Measurements from ENCODE around the gene DNM3.

The DNM3 gene

GRCh38 chr1:172107316-172107975 lies 266.1 kb downstream of the DNM3 start:
- peak; percentile 41 for DNase-seq (ENCODE audit: low spot score)

GRCh38 chr1:172108161-172108893 lies 267.0 kb downstream of the DNM3 start:
- no peak for DNase-seq (ENCODE audit: low spot score)

GRCh38 chr1:172109359-172109758 lies 268.1 kb downstream of the DNM3 start:
- no peak for DNase-seq (ENCODE audit: low spot score)

GRCh38 chr1:172112576-172112975 lies 271.3 kb downstream of the DNM3 start:
- DNase-seq (ENCODE audit: low spot score), result no peak

GRCh38 chr1:172117800-172118199 lies 276.5 kb downstream of the DNM3 start:
- DNase-seq (ENCODE audit: low spot score), result no peak

- DNase-seq (ENCODE audit: low spot score), result no peak
Measured at GRCh38 chr1:172118618-172119017, 277.3 kb downstream of the DNM3 start.

GRCh38 chr1:172119184-172119583 lies 277.9 kb downstream of the DNM3 start:
- DNase-seq (ENCODE audit: low spot score), result no peak

- DNase-seq (ENCODE audit: low spot score), result no peak
Measured at GRCh38 chr1:172120381-172120780, 279.1 kb downstream of the DNM3 start.

- DNase-seq (ENCODE audit: low spot score), result no peak
Measured at GRCh38 chr1:172121081-172121717, 279.9 kb downstream of the DNM3 start.

- no peak for DNase-seq (ENCODE audit: low spot score)
Measured at GRCh38 chr1:172122381-172122780, 281.1 kb downstream of the DNM3 start.

- no peak for DNase-seq (ENCODE audit: low spot score)
Measured at GRCh38 chr1:172125250-172125649, 284.0 kb downstream of the DNM3 start.

GRCh38 chr1:172125812-172126430 lies 284.6 kb downstream of the DNM3 start:
- DNase-seq (ENCODE audit: low spot score), result no peak

GRCh38 chr1:172132836-172133235 lies 291.5 kb downstream of the DNM3 start:
- DNase-seq (ENCODE audit: low spot score), result no peak

- DNase-seq (ENCODE audit: low spot score), result no peak
Measured at GRCh38 chr1:172134087-172134731, 292.9 kb downstream of the DNM3 start.

- DNase-seq (ENCODE audit: low spot score), result no peak
Measured at GRCh38 chr1:172135076-172135672, 293.9 kb downstream of the DNM3 start.

- DNase-seq (ENCODE audit: low spot score), result no peak
Measured at GRCh38 chr1:172135978-172136610, 294.8 kb downstream of the DNM3 start.

- no peak for DNase-seq (ENCODE audit: low spot score)
Measured at GRCh38 chr1:172136925-172137324, 295.6 kb downstream of the DNM3 start.

- DNase-seq (ENCODE audit: low spot score), result no peak
Measured at GRCh38 chr1:172137703-172138454, 296.6 kb downstream of the DNM3 start.

- DNase-seq (ENCODE audit: low spot score), result no peak
Measured at GRCh38 chr1:172138634-172139033, 297.3 kb downstream of the DNM3 start.

GRCh38 chr1:172139196-172139595 lies 297.9 kb downstream of the DNM3 start:
- no peak for DNase-seq (ENCODE audit: low spot score)

GRCh38 chr1:172140072-172140471 lies 298.8 kb downstream of the DNM3 start:
- DNase-seq (ENCODE audit: low spot score), result no peak
